GM23248 (cell line): Measurements from ENCODE around the gene CSNK1G1.

ENCODE experiments used
- EZH2 ChIP-seq: fragments of 200-600 bp; sonication (generic); IDR thresholded peaks from 2 replicates; pipeline ENCODE4 v1.6.1; 2018; ENCODE audit warnings: antibody characterized with exemption, mild to moderate bottlenecking; ENCODE audit not compliant: insufficient read depth, poor library complexity, severe bottlenecking
- EZH2phosphoT487 ChIP-seq: fragments of 200-600 bp; sonication (generic); IDR thresholded peaks from 2 replicates; pipeline ENCODE4 v1.6.1; 2018; ENCODE audit warnings: antibody characterized with exemption, moderate library complexity, mild to moderate bottlenecking, low read depth; ENCODE audit not compliant: insufficient read depth

DNA sequence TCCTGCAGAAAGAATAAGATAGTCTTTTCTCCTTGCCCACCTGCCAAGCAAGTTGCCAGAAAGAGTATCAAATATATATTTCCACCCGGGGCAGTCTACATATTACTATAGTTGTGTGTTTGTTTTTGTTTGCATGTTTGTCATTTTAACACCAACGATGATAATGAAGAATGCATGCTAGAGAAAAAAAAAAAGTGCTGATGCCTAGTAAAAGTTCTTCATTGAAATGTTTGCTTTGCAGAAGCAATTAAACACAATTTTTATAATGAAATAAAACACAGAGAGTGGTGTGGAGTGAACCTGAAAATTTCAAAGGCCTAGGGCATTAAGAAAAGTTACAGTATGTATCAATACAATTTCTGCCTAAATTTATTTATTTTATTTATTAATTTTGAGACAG lies 27.8 kb upstream of the CSNK1G1 start:
- no peak for TF ChIP-seq EZH2
- TF ChIP-seq EZH2phosphoT487, result no peak
